Measurements from ENCODE around the gene METTL9.

DNA sequence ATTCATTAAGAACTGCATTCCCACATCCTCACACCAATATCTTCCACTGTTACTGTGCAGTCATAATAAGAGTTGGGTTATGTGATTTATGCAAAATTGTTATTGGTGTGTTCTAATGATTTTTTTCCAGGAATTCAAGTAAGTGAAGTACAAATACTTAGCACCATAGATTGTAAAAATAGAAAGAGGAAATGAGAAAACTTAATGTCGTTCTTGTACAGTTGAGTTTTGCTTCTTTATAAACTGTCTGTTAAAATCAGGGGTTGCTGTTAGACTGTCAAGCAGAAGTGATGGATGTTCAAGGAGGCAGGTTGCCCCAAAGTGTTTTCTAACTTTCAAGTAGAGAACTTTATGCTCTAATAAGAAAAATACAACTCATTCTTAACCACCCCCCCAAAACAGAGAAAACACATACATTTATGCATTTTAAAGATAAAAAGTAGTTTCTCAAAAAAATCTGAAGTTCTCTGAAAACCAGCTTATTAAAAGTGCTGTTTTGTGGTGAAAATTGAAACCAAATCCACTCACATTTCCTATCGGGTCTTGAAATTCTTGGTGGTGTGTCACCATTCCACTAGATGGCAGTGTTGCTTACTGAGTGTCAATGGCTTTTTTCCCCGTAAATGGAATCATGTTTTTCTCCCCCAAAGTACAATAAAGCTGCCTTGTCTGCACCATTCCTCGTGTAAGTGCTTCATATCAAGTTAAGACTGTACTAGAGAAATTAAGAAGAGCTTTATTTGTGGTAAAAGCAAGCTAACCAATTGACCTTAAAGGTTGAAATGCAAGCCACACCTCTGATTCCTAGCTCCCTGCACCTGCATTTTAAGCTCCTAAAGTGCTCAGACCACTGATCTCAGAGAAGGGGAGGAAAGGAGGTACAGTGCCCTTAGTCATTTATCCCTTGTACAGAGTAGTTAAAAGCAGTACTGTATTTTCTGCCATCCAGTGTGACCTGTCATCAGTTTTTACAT, 57.7 kb downstream of the METTL9 start:
- TF ChIP-seq, protein P1, sequence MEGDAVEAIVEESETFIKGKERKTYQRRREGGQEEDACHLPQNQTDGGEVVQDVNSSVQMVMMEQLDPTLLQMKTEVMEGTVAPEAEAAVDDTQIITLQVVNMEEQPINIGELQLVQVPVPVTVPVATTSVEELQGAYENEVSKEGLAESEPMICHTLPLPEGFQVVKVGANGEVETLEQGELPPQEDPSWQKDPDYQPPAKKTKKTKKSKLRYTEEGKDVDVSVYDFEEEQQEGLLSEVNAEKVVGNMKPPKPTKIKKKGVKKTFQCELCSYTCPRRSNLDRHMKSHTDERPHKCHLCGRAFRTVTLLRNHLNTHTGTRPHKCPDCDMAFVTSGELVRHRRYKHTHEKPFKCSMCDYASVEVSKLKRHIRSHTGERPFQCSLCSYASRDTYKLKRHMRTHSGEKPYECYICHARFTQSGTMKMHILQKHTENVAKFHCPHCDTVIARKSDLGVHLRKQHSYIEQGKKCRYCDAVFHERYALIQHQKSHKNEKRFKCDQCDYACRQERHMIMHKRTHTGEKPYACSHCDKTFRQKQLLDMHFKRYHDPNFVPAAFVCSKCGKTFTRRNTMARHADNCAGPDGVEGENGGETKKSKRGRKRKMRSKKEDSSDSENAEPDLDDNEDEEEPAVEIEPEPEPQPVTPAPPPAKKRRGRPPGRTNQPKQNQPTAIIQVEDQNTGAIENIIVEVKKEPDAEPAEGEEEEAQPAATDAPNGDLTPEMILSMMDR (IDR thresholded peaks at IDR 0.05): peak; percentile 72 to 90 (median 78)
- TF ChIP-seq POLR2A (IDR thresholded peaks at IDR 0.05): no peak
